ENCODE data around the gene RAI14. TPM values are rescaled to one million over a fixed set of nuclear protein-coding genes. Genes with fewer than 3 reads are reported as not detected.
"Not testable (repeated sequence)": the region's sequence is repeated elsewhere in the genome, so short reads cannot be mapped to it uniquely, and the experiment has no call there.

Gene RAI14
- total RNA-seq, 1 donor from 2014 or later, result 11.5 TPM

DNA sequence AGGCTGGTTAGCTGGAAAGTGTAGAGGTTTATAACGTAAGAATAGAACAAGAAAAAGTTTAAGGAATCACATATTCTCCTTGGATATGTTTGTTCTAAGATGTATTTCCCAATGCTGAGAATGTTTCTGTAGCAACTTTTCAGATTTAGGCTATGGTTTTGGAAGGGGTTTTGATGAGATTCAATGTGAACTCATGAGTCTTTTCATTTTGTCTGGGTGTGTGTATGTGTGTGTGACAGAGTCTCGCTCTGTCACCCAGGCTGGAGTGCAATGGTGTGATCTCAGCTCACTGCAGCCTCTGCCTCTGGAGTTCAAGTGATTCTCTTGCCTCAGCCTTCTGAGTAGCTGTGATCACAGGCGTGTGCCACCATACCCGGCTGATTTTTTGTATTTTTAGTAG is 38.6 kb downstream of the RAI14 start:
- Histone ChIP-seq H3K27ac (ENCODE audit: low read depth, low read length) (no peak overlapping the region), H3K27me3 (ENCODE audit: control insufficient read depth in 3 of 3, insufficient read depth in 3 of 3, low read length in 3 of 3) (no peaks in the 10 kb centered on the region), H3K36me3 (ENCODE audit: control insufficient read depth in 3 of 3, insufficient read depth in 3 of 3, low read length in 3 of 3) (no peaks in the 10 kb centered on the region), H3K9ac (ENCODE audit: low read depth in 1 of 3, low read length in 3 of 3) (no peak overlapping the region), H3K4me1 (ENCODE audit: control insufficient read depth in 3 of 3, insufficient read depth in 3 of 3, low read length in 3 of 3) (peaks cover 0 to 2% (median 0%) of the 10 kb centered on the region in 3 donors), H3K9me3 (ENCODE audit: control insufficient read depth in 3 of 3, low read length in 3 of 3) (no peaks in the 10 kb centered on the region), H3K4me3 (ENCODE audit: low read length in 3 of 3) (no peak overlapping the region)

GRCh38 chr5:34695275-34696027 is 39.3 kb downstream of the RAI14 start:
- Histone ChIP-seq H3K9me3 (ENCODE audit: control insufficient read depth in 3 of 3, low read length in 3 of 3) (no peaks in the 10 kb centered on the region), H3K4me1 (ENCODE audit: control insufficient read depth in 3 of 3, insufficient read depth in 3 of 3, low read length in 3 of 3) (peaks cover 0 to 2% (median 0%) of the 10 kb centered on the region in 3 donors), H3K27me3 (ENCODE audit: control insufficient read depth in 3 of 3, insufficient read depth in 3 of 3, low read length in 3 of 3) (no peaks in the 10 kb centered on the region), H3K4me3 (ENCODE audit: low read length in 3 of 3) (no peak overlapping the region), H3K27ac (ENCODE audit: low read depth, low read length) (no peak overlapping the region), H3K36me3 (ENCODE audit: control insufficient read depth in 3 of 3, insufficient read depth in 3 of 3, low read length in 3 of 3) (no peaks in the 10 kb centered on the region), H3K9ac (ENCODE audit: low read depth in 1 of 3, low read length in 3 of 3) (no peak overlapping the region)

DNA sequence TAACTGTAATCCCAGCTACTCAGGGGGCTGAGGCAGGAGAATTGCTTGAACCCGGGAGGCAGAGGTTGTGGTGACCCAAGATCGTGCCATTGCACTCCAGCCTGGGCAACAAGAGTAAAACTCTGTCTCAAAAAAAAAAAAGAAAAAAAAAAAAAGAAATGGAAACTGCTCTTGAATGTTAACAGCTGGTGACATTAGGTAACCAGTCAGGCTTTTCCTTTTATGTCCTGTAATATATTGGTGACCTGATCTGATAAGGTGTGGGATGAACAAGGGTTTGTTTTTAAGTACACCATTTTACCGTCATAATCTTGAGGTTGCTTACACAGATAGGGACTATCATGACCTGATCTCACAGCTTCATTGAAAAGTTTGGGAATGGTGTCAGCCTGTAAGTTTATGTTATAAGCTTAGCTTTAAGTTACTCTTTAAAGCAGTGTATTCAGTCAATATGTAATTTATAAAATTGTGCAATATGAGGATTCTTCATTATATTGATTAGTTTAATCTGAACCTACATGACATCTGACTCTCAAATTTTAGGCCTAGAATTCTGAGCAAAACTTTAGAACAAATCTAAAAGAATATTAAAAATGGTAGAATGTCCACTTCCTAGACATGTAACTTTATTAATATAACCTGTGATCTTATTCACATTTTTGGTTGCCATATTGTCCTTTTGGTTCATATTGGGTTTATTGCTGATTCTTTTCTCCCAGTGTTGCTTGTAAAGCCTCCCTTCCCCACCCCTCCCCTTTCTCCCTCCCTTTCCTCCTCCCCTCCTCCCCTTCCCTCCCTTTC is 41.4 kb downstream of the RAI14 start:
- Histone ChIP-seq H3K4me1 (ENCODE audit: control insufficient read depth in 3 of 3, insufficient read depth in 3 of 3, low read length in 3 of 3) (no peaks in the 10 kb centered on the region), H3K4me3 (ENCODE audit: low read length in 3 of 3) (no peak overlapping the region), H3K27ac (ENCODE audit: low read depth, low read length) (no peak overlapping the region), H3K36me3 (ENCODE audit: control insufficient read depth in 3 of 3, insufficient read depth in 3 of 3, low read length in 3 of 3) (no peaks in the 10 kb centered on the region), H3K9me3 (ENCODE audit: control insufficient read depth in 3 of 3, low read length in 3 of 3) (no peaks in the 10 kb centered on the region), H3K27me3 (ENCODE audit: control insufficient read depth in 3 of 3, insufficient read depth in 3 of 3, low read length in 3 of 3) (no peaks in the 10 kb centered on the region), H3K9ac (ENCODE audit: low read depth in 1 of 3, low read length in 3 of 3) (no peak overlapping the region)

DNA sequence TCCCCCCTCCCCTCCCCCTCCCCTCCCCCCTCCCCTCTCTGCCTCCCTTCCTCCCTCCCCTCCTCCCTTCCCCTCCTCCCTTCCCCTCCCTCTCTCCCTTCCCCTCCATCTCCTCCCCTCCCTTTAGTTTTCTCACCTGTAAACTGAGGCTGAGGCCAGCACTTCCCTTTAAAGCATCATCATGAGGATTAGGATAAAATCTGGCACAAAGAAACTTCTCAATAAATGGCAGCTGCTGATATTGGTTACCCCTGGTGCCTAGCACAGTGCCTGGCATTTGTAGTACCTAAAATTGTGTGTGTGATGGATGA is 41.9 kb downstream of the RAI14 start:
- no peaks in the 10 kb centered on the region for H3K4me1 ChIP-seq (ENCODE audit: control insufficient read depth in 3 of 3, insufficient read depth in 3 of 3, low read length in 3 of 3)
- no peak overlapping the region for H3K4me3 ChIP-seq (ENCODE audit: low read length in 3 of 3)
- no peak overlapping the region for H3K9ac ChIP-seq (ENCODE audit: low read depth in 1 of 3, low read length in 3 of 3)
- H3K27ac ChIP-seq (ENCODE audit: low read depth, low read length), result no peak overlapping the region
- no peaks in the 10 kb centered on the region for H3K36me3 ChIP-seq (ENCODE audit: control insufficient read depth in 3 of 3, insufficient read depth in 3 of 3, low read length in 3 of 3)
- no peaks in the 10 kb centered on the region for H3K9me3 ChIP-seq (ENCODE audit: control insufficient read depth in 3 of 3, low read length in 3 of 3)
- no peaks in the 10 kb centered on the region for H3K27me3 ChIP-seq (ENCODE audit: control insufficient read depth in 3 of 3, insufficient read depth in 3 of 3, low read length in 3 of 3)

DNA sequence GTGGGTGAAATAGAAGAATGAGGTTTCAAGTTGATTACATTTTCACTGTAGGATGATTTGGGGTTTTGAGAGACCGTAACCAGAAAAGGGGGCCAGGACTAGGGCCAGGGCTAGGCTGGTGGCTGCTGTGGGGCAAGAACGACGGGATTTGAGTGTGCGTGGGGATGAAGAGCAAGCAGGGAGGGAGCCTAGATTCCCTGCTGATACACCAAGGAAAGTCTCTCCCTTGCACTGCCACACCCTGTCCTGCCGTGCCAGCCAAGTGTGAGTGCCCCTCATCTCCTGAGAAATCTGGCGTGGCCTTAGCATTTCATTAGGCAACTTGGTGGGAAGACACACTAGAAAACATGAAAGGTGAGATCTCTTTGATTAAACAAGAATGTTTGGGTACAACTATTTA is 42.6 kb downstream of the RAI14 start:
- Histone ChIP-seq H3K9me3 (ENCODE audit: control insufficient read depth in 3 of 3, low read length in 3 of 3) (no peaks in the 10 kb centered on the region), H3K4me1 (ENCODE audit: control insufficient read depth in 3 of 3, insufficient read depth in 3 of 3, low read length in 3 of 3) (no peaks in the 10 kb centered on the region), H3K9ac (ENCODE audit: low read depth in 1 of 3, low read length in 3 of 3) (no peak overlapping the region), H3K36me3 (ENCODE audit: control insufficient read depth in 3 of 3, insufficient read depth in 3 of 3, low read length in 3 of 3) (no peaks in the 10 kb centered on the region), H3K27me3 (ENCODE audit: control insufficient read depth in 3 of 3, insufficient read depth in 3 of 3, low read length in 3 of 3) (no peaks in the 10 kb centered on the region), H3K27ac (ENCODE audit: low read depth, low read length) (no peak overlapping the region), H3K4me3 (ENCODE audit: low read length in 3 of 3) (no peak overlapping the region)

GRCh38 chr5:34699155-34700077 is 43.3 kb downstream of the RAI14 start:
- Histone ChIP-seq H3K4me3 (ENCODE audit: low read length in 3 of 3) (no peak overlapping the region), H3K27me3 (ENCODE audit: control insufficient read depth in 3 of 3, insufficient read depth in 3 of 3, low read length in 3 of 3) (no peaks in the 10 kb centered on the region), H3K9ac (ENCODE audit: low read depth in 1 of 3, low read length in 3 of 3) (no peak overlapping the region), H3K27ac (ENCODE audit: low read depth, low read length) (no peak overlapping the region), H3K36me3 (ENCODE audit: control insufficient read depth in 3 of 3, insufficient read depth in 3 of 3, low read length in 3 of 3) (no peaks in the 10 kb centered on the region), H3K4me1 (ENCODE audit: control insufficient read depth in 3 of 3, insufficient read depth in 3 of 3, low read length in 3 of 3) (no peaks in the 10 kb centered on the region), H3K9me3 (ENCODE audit: control insufficient read depth in 3 of 3, low read length in 3 of 3) (no peaks in the 10 kb centered on the region)

- Histone ChIP-seq H3K36me3 (ENCODE audit: control insufficient read depth in 3 of 3, insufficient read depth in 3 of 3, low read length in 3 of 3) (no peaks in the 10 kb centered on the region), H3K27me3 (ENCODE audit: control insufficient read depth in 3 of 3, insufficient read depth in 3 of 3, low read length in 3 of 3) (no peaks in the 10 kb centered on the region), H3K4me3 (ENCODE audit: low read length in 3 of 3) (no peak overlapping the region), H3K4me1 (ENCODE audit: control insufficient read depth in 3 of 3, insufficient read depth in 3 of 3, low read length in 3 of 3) (no peaks in the 10 kb centered on the region), H3K9me3 (ENCODE audit: control insufficient read depth in 3 of 3, low read length in 3 of 3) (no peaks in the 10 kb centered on the region), H3K9ac (ENCODE audit: low read depth in 1 of 3, low read length in 3 of 3) (no peak overlapping the region), H3K27ac (ENCODE audit: low read depth, low read length) (no peak overlapping the region)
Measured at GRCh38 chr5:34700078-34700452, 43.9 kb downstream of the RAI14 start.

DNA sequence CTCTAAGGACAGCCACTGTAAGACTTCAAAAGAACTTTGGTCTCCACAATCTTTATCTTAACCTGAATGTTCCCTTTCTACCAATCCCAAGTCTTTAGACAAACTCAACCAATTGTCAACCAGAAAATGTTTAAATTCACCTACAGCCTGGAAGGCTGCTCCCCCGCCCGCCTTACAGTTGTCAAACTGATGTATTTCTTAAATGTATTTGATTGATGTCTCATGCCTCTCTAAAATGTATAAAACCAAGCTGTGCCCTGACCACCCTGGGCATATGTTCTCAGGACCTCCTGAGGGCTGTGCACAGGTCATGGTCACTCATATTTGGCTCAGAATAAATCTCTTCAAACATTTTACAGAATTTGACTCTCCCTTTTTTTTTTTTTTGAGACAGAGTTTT is 45.3 kb downstream of the RAI14 start:
- not testable (repeated sequence) for H3K27ac ChIP-seq (ENCODE audit: low read depth, low read length); H3K4me3 ChIP-seq (ENCODE audit: low read length in 3 of 3); H3K36me3 ChIP-seq (ENCODE audit: control insufficient read depth in 3 of 3, insufficient read depth in 3 of 3, low read length in 3 of 3); H3K9me3 ChIP-seq (ENCODE audit: control insufficient read depth in 3 of 3, low read length in 3 of 3); H3K4me1 ChIP-seq (ENCODE audit: control insufficient read depth in 3 of 3, insufficient read depth in 3 of 3, low read length in 3 of 3); H3K27me3 ChIP-seq (ENCODE audit: control insufficient read depth in 3 of 3, insufficient read depth in 3 of 3, low read length in 3 of 3); H3K9ac ChIP-seq (ENCODE audit: low read depth in 1 of 3, low read length in 3 of 3)

DNA sequence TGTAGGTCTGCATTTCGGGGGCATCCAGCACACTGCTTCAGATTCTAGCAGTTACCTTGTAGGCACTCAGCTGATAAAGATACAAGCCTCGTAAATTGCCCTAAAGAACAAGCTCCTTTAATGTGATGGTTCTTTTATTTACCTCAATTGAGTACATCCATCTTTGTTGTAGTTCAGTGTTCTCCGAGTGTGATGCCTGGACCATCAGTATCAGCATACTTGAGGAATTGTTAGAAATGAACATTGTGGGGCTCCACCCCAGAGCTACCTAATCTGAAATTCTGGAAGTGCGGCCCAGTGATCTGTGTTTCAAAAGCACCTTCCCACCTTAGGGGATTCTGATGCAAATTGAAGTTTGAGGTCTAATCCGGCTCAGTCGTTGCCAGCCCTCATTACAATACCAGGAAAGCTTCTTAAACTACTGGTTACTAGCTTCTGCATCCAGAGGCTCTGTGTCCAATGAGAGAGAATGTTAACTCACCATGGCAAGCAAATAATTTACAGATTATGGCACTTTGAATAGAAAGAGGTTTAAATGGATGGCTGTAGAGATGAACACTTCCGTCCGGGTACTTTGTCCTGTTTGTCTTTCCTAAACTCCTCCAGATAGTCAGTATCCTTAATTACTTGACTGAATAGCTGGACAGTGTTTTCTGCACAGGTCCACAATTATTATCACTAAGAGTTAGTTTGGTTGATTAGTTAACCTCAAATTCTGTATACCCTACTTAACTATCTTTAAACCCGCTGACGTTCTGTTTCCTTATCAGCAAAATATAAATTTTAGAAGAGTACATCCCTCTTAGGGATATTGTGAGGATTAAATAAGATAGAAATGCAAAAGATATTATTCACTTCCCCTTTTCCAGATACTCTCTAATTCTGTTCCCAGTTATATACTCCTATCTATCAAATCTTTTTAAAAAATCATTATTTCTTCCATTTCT is 47.9 kb downstream of the RAI14 start:
- H3K36me3 ChIP-seq (ENCODE audit: control insufficient read depth in 3 of 3, insufficient read depth in 3 of 3, low read length in 3 of 3), result no peaks in the 10 kb centered on the region
- peaks cover 0 to 4% (median 0%) of the 10 kb centered on the region in 3 donors for H3K4me1 ChIP-seq (ENCODE audit: control insufficient read depth in 3 of 3, insufficient read depth in 3 of 3, low read length in 3 of 3)
- H3K27me3 ChIP-seq (ENCODE audit: control insufficient read depth in 3 of 3, insufficient read depth in 3 of 3, low read length in 3 of 3), result no peaks in the 10 kb centered on the region
- H3K9ac ChIP-seq (ENCODE audit: low read depth in 1 of 3, low read length in 3 of 3), result no peak overlapping the region
- H3K4me3 ChIP-seq (ENCODE audit: low read length in 3 of 3), result no peak overlapping the region
- H3K27ac ChIP-seq (ENCODE audit: low read depth, low read length), result no peak overlapping the region
- H3K9me3 ChIP-seq (ENCODE audit: control insufficient read depth in 3 of 3, low read length in 3 of 3), result no peaks in the 10 kb centered on the region
